ENCODE data around the gene SLC36A4.
A peak's percentile ranks its signal among the peaks of the same experiment; 100 is the strongest.

DNA sequence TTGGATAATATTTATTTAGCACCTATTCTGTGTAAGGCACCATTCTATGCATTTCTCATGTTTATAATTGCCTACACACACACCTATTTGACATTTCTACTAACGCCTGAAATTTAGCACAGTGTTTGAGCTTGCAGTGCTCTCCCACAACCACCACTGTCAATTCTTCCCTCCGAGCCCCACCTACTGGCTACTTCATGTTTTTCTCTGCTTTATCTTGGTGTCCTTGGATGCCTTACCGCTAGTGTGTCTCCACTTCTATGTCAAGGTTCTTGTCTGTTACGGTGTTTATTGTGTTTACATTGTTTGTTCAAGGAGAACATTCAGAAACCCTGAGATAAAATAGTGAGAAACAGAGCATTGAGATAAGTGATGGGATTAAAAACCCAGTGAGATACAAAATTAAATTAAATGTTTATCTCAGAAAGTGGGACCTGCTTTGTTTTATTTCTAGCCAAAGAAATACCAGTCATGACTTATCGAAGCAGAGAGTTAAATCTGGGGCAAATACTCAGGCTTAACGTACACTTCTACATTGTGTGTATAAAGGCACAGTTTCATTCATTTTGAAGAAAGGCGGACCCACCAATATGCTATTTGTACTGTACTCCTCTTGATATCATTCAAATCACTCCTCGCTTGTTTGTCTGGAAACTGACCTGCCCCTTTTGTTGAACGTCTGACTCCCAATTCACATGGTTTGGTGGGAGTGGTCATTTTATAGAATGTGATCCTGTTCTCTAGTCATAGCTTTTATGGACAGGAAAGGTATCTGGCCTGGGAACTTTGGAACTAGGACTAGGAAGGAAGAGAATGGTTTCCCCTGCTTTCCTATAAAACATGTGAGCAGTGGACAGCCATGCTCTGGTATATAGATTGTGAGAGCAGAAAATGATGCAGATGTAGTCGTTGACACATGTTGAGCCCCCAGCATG, 39.2 kb upstream of the SLC36A4 start:
- TF ChIP-seq, protein P1, sequence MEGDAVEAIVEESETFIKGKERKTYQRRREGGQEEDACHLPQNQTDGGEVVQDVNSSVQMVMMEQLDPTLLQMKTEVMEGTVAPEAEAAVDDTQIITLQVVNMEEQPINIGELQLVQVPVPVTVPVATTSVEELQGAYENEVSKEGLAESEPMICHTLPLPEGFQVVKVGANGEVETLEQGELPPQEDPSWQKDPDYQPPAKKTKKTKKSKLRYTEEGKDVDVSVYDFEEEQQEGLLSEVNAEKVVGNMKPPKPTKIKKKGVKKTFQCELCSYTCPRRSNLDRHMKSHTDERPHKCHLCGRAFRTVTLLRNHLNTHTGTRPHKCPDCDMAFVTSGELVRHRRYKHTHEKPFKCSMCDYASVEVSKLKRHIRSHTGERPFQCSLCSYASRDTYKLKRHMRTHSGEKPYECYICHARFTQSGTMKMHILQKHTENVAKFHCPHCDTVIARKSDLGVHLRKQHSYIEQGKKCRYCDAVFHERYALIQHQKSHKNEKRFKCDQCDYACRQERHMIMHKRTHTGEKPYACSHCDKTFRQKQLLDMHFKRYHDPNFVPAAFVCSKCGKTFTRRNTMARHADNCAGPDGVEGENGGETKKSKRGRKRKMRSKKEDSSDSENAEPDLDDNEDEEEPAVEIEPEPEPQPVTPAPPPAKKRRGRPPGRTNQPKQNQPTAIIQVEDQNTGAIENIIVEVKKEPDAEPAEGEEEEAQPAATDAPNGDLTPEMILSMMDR (conservative IDR thresholded peaks at IDR 0.05; ENCODE audit: low read depth, low read length) = peak; percentile 77
- no peak for TF ChIP-seq EZH2 (IDR thresholded peaks at IDR 0.05; ENCODE audit: low read length, unreplicated experiment)
- TF ChIP-seq EZH2phosphoT487 (IDR thresholded peaks at IDR 0.05; ENCODE audit: borderline replicate concordance, low read length) = no peak

Measured in PC-3 (cell line).